Osteocyte (in vitro differentiated cells): ENCODE results near the gene DUOXA1. TPM values are rescaled to one million over a fixed set of nuclear protein-coding genes. Genes with fewer than 3 reads are reported as not detected.
"Not testable (repeated sequence)": the region's sequence is repeated elsewhere in the genome, so short reads cannot be mapped to it uniquely, and the experiment has no call there.

Experiments used
- DNase-seq: peaks from one replicate; pipeline ENCODE4 v3.0.0; 2021; ENCODE audit warnings: mixed read lengths; ENCODE audit not compliant: unreplicated experiment; ENCODE audit errors: extremely low spot score
- H3K27ac Mint-ChIP-seq: one replicate; pipeline ENCODE4 v1.8.0; 2021; ENCODE audit warnings: mild to moderate bottlenecking, mixed read lengths; ENCODE audit not compliant: unreplicated experiment
- H3K27me3 Mint-ChIP-seq: one replicate; pipeline ENCODE4 v1.8.0; 2021; ENCODE audit warnings: mixed read lengths; ENCODE audit not compliant: unreplicated experiment
- H3K36me3 Mint-ChIP-seq: one replicate; pipeline ENCODE4 v1.8.0; 2021; ENCODE audit warnings: mixed read lengths; ENCODE audit not compliant: unreplicated experiment
- H3K4me1 Mint-ChIP-seq: one replicate; pipeline ENCODE4 v1.8.0; 2021; ENCODE audit warnings: mixed read lengths; ENCODE audit not compliant: unreplicated experiment
- H3K4me3 Mint-ChIP-seq: one replicate; pipeline ENCODE4 v1.8.0; 2021; ENCODE audit warnings: mild to moderate bottlenecking, moderate library complexity, mixed read lengths; ENCODE audit not compliant: unreplicated experiment
- H3K9me3 Mint-ChIP-seq: one replicate; pipeline ENCODE4 v1.8.0; 2021; ENCODE audit warnings: mixed read lengths; ENCODE audit not compliant: unreplicated experiment
- total RNA-seq: library from RNA; stranded (reverse); gene quantifications from 2 replicates; pipeline ENCODE4 v1.2.1, GENCODE V29; 2021

The DUOXA1 gene
- total RNA-seq, 1 donor from 2014 or later = not detected

- H3K27ac Mint-ChIP-seq, H3K27me3 Mint-ChIP-seq, H3K9me3 Mint-ChIP-seq, H3K4me1 Mint-ChIP-seq, H3K4me3 Mint-ChIP-seq, DNase-seq, H3K36me3 Mint-ChIP-seq: not testable (repeated sequence)
Measured at GRCh38 chr15:45073602-45074001, 56.1 kb downstream of the DUOXA1 start.

- H3K36me3 Mint-ChIP-seq, H3K9me3 Mint-ChIP-seq, DNase-seq, H3K4me1 Mint-ChIP-seq, H3K27me3 Mint-ChIP-seq, H3K4me3 Mint-ChIP-seq, H3K27ac Mint-ChIP-seq: not testable (repeated sequence)
Measured at GRCh38 chr15:45069942-45070360, 59.7 kb downstream of the DUOXA1 start.

Other genes starting within 250 kb of the DUOXA1 start
- not detected in 2 replicates for gene TERB2, start 173.2 kb downstream of the DUOXA1 start, total RNA-seq
- gene SORD, start 106.7 kb downstream of the DUOXA1 start, total RNA-seq = 9.6 and 9.8 TPM in 2 replicates
- 0.08 TPM in 1 of 2 replicates, not detected in the other for gene DUOX2, start 15.7 kb downstream of the DUOXA1 start, total RNA-seq
- gene DUOXA2, start 15.6 kb downstream of the DUOXA1 start, total RNA-seq = not detected in 2 replicates
- gene DUOX1, start 115 bp upstream of the DUOXA1 start, total RNA-seq = not detected in 2 replicates
- 15.7 and 15.8 TPM in 2 replicates for gene SHF, start 58.1 kb upstream of the DUOXA1 start, total RNA-seq
- gene SLC28A2, start 122.4 kb upstream of the DUOXA1 start, total RNA-seq = not detected in 2 replicates
- not detected in 2 replicates for gene GATM, start 248.7 kb upstream of the DUOXA1 start, total RNA-seq